Peyer's patch (tissue), 4 donors: ENCODE results near the gene POU3F3. TPM values are rescaled to one million over a fixed set of nuclear protein-coding genes. Genes with fewer than 3 reads are reported as not detected.

Experiments
- DNase-seq, 3 donors: peaks; one replicate each; pipeline ENCODE4 v3.0.0-alpha.2; 2017 to 2019
- H3K27ac ChIP-seq, 4 donors: fragments of 200-600 bp; sonication (generic); one replicate each; pipeline ENCODE4 v1.5.1; 2016 to 2019
- H3K27me3 ChIP-seq, 2 donors: fragments of 200-600 bp; sonication (generic); one replicate each; pipeline ENCODE4 v1.5.1; 2019
- H3K36me3 ChIP-seq, 3 donors: fragments of 200-600 bp; sonication (generic); one replicate each; pipeline ENCODE4 v1.5.1; 2016 to 2019
- H3K4me1 ChIP-seq, 4 donors: fragments of 200-600 bp; sonication (generic); one replicate each; pipeline ENCODE4 v1.5.1; 2016 to 2019
- H3K4me3 ChIP-seq, 4 donors: fragments of 200-600 bp; sonication (generic); 1 replicate in 3 of 4; 2 replicates in 1 of 4; pipeline ENCODE4 v1.5.1; 2016 to 2019; ENCODE audit warnings: mild to moderate bottlenecking in 1 of 4
- H3K9me3 ChIP-seq, 4 donors: fragments of 200-600 bp; sonication (generic); one replicate each; pipeline ENCODE4 v1.5.1; 2016 to 2019; ENCODE audit warnings: mild to moderate bottlenecking in 1 of 4
- CTCF ChIP-seq, 6 experiments: fragments of 450-650 bp in 4 of 6; fragments of 200-600 bp in 2 of 6; sonication (generic) in 1 of 6; IDR thresholded peaks; one replicate each; pipeline ENCODE4 v1.5.1; 2017 to 2019; ENCODE audit warnings: antibody characterized with exemption in 6 of 6, mild to moderate bottlenecking in 3 of 6, moderate library complexity in 1 of 6
- POLR2A ChIP-seq, 2 donors: fragments of 450-650 bp; IDR thresholded peaks; one replicate each; pipeline ENCODE4 v1.5.1; 2017; ENCODE audit warnings: antibody characterized with exemption in 2 of 2, mild to moderate bottlenecking in 2 of 2, moderate library complexity in 2 of 2
- total RNA-seq, 4 donors: library from RNA; depleted of rRNA; stranded (reverse); fragments of >200 nt; gene quantifications; one replicate each; pipeline ENCODE4 v1.1.0, GENCODE V29; 2016

POU3F3 gene
- total RNA-seq, 4 donors from 2014 or later: 0.18 to 0.40 TPM; not detected in 2

DNA sequence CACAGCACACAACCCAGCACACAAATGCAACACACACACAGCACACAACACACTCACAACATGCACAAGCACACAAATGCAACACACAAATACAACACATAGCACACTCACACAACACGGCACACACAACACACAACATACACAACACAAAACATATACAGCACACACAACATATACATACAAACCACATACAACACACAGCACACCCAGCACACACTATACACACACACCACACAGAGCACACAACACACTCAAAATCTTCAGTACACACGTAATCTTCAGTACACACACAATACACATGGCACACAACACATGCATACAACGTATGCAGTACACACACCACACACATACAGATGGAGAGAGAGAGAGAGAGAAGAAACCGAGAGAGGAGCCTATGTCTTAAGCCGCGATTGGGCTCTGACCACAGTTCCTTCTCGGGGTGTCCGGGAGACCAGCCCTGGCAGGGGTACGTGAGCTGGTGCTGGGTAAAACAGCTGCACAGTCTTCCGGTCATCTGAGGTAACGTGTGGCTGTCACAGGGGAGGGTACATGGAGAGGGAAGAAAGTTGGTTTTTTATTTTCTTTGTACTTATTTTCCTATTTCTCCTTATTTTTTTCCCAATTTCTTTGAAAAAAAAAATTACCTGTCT, 25.1 kb downstream of the POU3F3 start:
- Histone ChIP-seq H3K4me1 (no peaks in the 10 kb centered on the region), H3K27me3 (no peaks in the 10 kb centered on the region), H3K9me3 (no peaks in the 10 kb centered on the region), H3K4me3 (no peak overlapping the region), H3K36me3 (no peaks in the 10 kb centered on the region), H3K27ac (no peak overlapping the region)
- peak in 1 of 3 donors; percentile 17 for DNase-seq
- no peak for TF ChIP-seq CTCF (IDR thresholded peaks at IDR 0.05)
- no peak for TF ChIP-seq POLR2A (IDR thresholded peaks at IDR 0.05)

GRCh38 chr2:104880076-104880475, 26.2 kb downstream of the POU3F3 start:
- Histone ChIP-seq H3K4me3 (no peak overlapping the region), H3K36me3 (no peaks in the 10 kb centered on the region), H3K27me3 (no peaks in the 10 kb centered on the region), H3K4me1 (no peaks in the 10 kb centered on the region), H3K9me3 (no peaks in the 10 kb centered on the region), H3K27ac (no peak overlapping the region)
- TF ChIP-seq POLR2A (IDR thresholded peaks at IDR 0.05) (no peak), CTCF (IDR thresholded peaks at IDR 0.05) (no peak)
- peak in 1 of 3 donors; percentile 17 for DNase-seq

- Histone ChIP-seq H3K4me3 (no peak overlapping the region), H3K27me3 (no peaks in the 10 kb centered on the region), H3K27ac (no peak overlapping the region), H3K36me3 (no peaks in the 10 kb centered on the region), H3K4me1 (peaks cover 0 to under 1% (median 0%) of the 10 kb centered on the region in 4 donors), H3K9me3 (no peaks in the 10 kb centered on the region)
- DNase-seq: no peak
- no peak for TF ChIP-seq POLR2A (IDR thresholded peaks at IDR 0.05)
- no peak for TF ChIP-seq CTCF (IDR thresholded peaks at IDR 0.05)
Observed at GRCh38 chr2:104883357-104883756, 29.4 kb downstream of the POU3F3 start.

DNA sequence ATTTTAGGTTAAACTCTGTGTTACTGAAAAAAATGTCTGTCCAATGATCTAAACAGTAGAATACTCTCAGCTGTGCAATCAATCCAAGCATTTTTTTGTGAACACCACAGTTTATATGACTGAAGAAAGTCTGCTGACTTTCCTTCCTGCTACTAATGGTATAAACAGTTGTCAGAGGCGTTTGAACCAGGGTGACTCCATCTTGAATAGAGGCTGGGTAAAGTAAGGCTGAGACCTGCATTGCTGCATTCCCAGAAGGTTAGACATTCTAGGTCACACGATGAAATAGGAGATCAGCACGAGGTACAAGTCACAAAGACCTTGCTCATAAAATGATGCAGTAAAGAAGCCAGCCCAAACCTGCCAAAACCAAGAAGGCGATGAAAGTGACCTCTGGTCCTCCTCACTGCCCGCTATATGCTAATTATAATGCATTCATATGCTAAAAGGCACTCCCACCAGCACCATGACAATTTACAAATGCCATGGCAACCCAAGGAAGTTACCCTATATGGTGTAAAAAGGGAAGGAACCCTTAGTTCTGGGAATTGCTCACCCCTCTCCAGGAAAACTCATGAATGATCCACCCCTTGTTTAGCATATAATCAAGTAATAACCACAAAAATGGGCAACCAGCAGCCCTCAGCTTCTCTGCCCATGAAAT, 31.3 kb downstream of the POU3F3 start:
- H3K4me1 ChIP-seq: peaks cover 0 to 7% (median 3%) of the 10 kb centered on the region in 4 donors
- no peaks in the 10 kb centered on the region for H3K27me3 ChIP-seq
- TF ChIP-seq POLR2A (IDR thresholded peaks at IDR 0.05) (no peak), CTCF (IDR thresholded peaks at IDR 0.05) (no peak)
- no peaks in the 10 kb centered on the region for H3K36me3 ChIP-seq
- no peak overlapping the region for H3K27ac ChIP-seq
- H3K4me3 ChIP-seq: no peak overlapping the region
- DNase-seq: no peak
- no peaks in the 10 kb centered on the region for H3K9me3 ChIP-seq

GRCh38 chr2:104887676-104888075, 33.8 kb downstream of the POU3F3 start:
- H3K36me3 ChIP-seq: no peaks in the 10 kb centered on the region
- no peak for DNase-seq
- H3K27me3 ChIP-seq: no peaks in the 10 kb centered on the region
- H3K27ac ChIP-seq: no peak overlapping the region
- H3K4me1 ChIP-seq: peaks cover 0 to 7% (median 3%) of the 10 kb centered on the region in 4 donors
- no peak overlapping the region for H3K4me3 ChIP-seq
- H3K9me3 ChIP-seq: no peaks in the 10 kb centered on the region
- TF ChIP-seq POLR2A (IDR thresholded peaks at IDR 0.05) (no peak), CTCF (IDR thresholded peaks at IDR 0.05) (no peak)
